Mesothelial cell of epicardium (in vitro differentiated cells): Measurements from ENCODE around the gene ACAD8. TPM values are rescaled to one million over a fixed set of nuclear protein-coding genes. Genes with fewer than 3 reads are reported as not detected.

ENCODE experiments used
- DNase-seq, 2 experiments: peaks; one replicate each; pipeline ENCODE4 v3.0.0; 2021; ENCODE audit warnings: low spot score in 2 of 2; ENCODE audit not compliant: unreplicated experiment in 2 of 2
- H3K27ac Mint-ChIP-seq: 2 replicates; pipeline ENCODE4 v1.8.0; 2021; ENCODE audit warnings: mixed read lengths
- H3K27me3 Mint-ChIP-seq: 2 replicates; pipeline ENCODE4 v1.8.0; 2021; ENCODE audit warnings: low read depth, mixed read lengths
- H3K36me3 Mint-ChIP-seq: 2 replicates; pipeline ENCODE4 v1.8.0; 2021; ENCODE audit warnings: mixed read lengths
- H3K4me1 Mint-ChIP-seq: 2 replicates; pipeline ENCODE4 v1.8.0; 2021; ENCODE audit warnings: mixed read lengths
- H3K4me3 Mint-ChIP-seq: 2 replicates; pipeline ENCODE4 v1.8.0; 2021; ENCODE audit warnings: mild to moderate bottlenecking, moderate library complexity, mixed read lengths
- H3K9me3 Mint-ChIP-seq: 2 replicates; pipeline ENCODE4 v1.8.0; 2021; ENCODE audit warnings: mixed read lengths
- CTCF ChIP-seq: fragments of 200-600 bp; sonication (generic); IDR thresholded peaks from one replicate; pipeline ENCODE4 v1.5.0; 2021; ENCODE audit warnings: antibody characterized with exemption; ENCODE audit not compliant: unreplicated experiment
- total RNA-seq: library from RNA; stranded (reverse); gene quantifications from 3 replicates; pipeline ENCODE4 v1.2.1, GENCODE V29; 2021

ACAD8 gene
- total RNA-seq, 1 donor from 2014 or later: 23.1 TPM

- TF ChIP-seq CTCF: no peak
- no peaks in the 10 kb centered on the region for H3K9me3 Mint-ChIP-seq
- no peaks in the 10 kb centered on the region for H3K36me3 Mint-ChIP-seq
- no peak for DNase-seq
- no peaks in the 10 kb centered on the region for H3K4me1 Mint-ChIP-seq
- no peak overlapping the region for H3K4me3 Mint-ChIP-seq
- no peak overlapping the region for H3K27ac Mint-ChIP-seq
- peaks cover 1% of the 10 kb centered on the region for H3K27me3 Mint-ChIP-seq
These were observed 41.3 kb downstream of the ACAD8 start for GRCh38 chr11:134294664-134295063.

- H3K4me1 Mint-ChIP-seq: no peaks in the 10 kb centered on the region
- H3K9me3 Mint-ChIP-seq: peaks cover 7% of the 10 kb centered on the region
- no peak overlapping the region for H3K4me3 Mint-ChIP-seq
- H3K27me3 Mint-ChIP-seq: peaks cover 14% of the 10 kb centered on the region
- DNase-seq: no peak
- no peak for TF ChIP-seq CTCF
- no peaks in the 10 kb centered on the region for H3K36me3 Mint-ChIP-seq
- H3K27ac Mint-ChIP-seq: no peak overlapping the region
These were observed 58.9 kb downstream of the ACAD8 start for GRCh38 chr11:134312223-134312622.

- no peaks in the 10 kb centered on the region for H3K36me3 Mint-ChIP-seq
These were observed 59.4 kb downstream of the ACAD8 start for GRCh38 chr11:134312807-134313206.

GRCh38 chr11:134313379-134313778 lies 60.0 kb downstream of the ACAD8 start:
- no peak for TF ChIP-seq CTCF
- peaks cover 17% of the 10 kb centered on the region for H3K9me3 Mint-ChIP-seq
- no peaks in the 10 kb centered on the region for H3K4me1 Mint-ChIP-seq
- no peak for DNase-seq
- H3K27me3 Mint-ChIP-seq: peaks cover 14% of the 10 kb centered on the region
- no peak overlapping the region for H3K4me3 Mint-ChIP-seq
- no peak overlapping the region for H3K27ac Mint-ChIP-seq
- no peaks in the 10 kb centered on the region for H3K36me3 Mint-ChIP-seq

More at GRCh38 chr11:134312807-134313206, 59.4 kb downstream of the ACAD8 start:
- peaks cover 13% of the 10 kb centered on the region for H3K9me3 Mint-ChIP-seq
- H3K4me3 Mint-ChIP-seq: no peak overlapping the region
- no peaks in the 10 kb centered on the region for H3K4me1 Mint-ChIP-seq
- no peak for TF ChIP-seq CTCF
- no peak for DNase-seq
- peaks cover 14% of the 10 kb centered on the region for H3K27me3 Mint-ChIP-seq
- no peak overlapping the region for H3K27ac Mint-ChIP-seq

- Mint-ChIP-seq H3K4me3 (no peak overlapping the region), H3K9me3 (peaks cover 17% of the 10 kb centered on the region), H3K4me1 (no peaks in the 10 kb centered on the region), H3K27ac (no peak overlapping the region), H3K27me3 (peaks cover 10% of the 10 kb centered on the region), H3K36me3 (no peaks in the 10 kb centered on the region)
- no peak for DNase-seq
- no peak for TF ChIP-seq CTCF
These were observed 60.6 kb downstream of the ACAD8 start for GRCh38 chr11:134313821-134314607.

Other genes starting within 250 kb of the ACAD8 start
- 36.2 to 39.3 TPM (median 37.6 TPM) in 3 replicates for gene JAM3, start 184.5 kb upstream of the ACAD8 start, total RNA-seq
- 25.4 to 30.9 TPM (median 30.0 TPM) in 3 replicates for gene NCAPD3, start 29.6 kb upstream of the ACAD8 start, total RNA-seq
- gene VPS26B, start 28.9 kb upstream of the ACAD8 start, total RNA-seq: 42.4 to 47.8 TPM (median 43.9 TPM) in 3 replicates
- gene THYN1, start 216 bp upstream of the ACAD8 start, total RNA-seq: 34.2 to 38.6 TPM (median 34.9 TPM) in 3 replicates
- gene GLB1L3, start 22.8 kb downstream of the ACAD8 start, total RNA-seq: not detected in 3 replicates
- gene GLB1L2, start 78.4 kb downstream of the ACAD8 start, total RNA-seq: 8.9 to 9.9 TPM (median 9.5 TPM) in 3 replicates
- gene B3GAT1, start 158.7 kb downstream of the ACAD8 start, total RNA-seq: 1.4 to 1.5 TPM (median 1.5 TPM) in 3 replicates